Measurements from ENCODE around the gene FAM89B.
A peak's percentile ranks its signal among the peaks of the same experiment; 100 is the strongest.

FAM89B gene

GRCh38 chr11:65538915-65539743 lies 33.2 kb upstream of the FAM89B start:
- DNase-seq (ENCODE audit: low read depth) = no peak

GRCh38 chr11:65539744-65540289 lies 32.5 kb upstream of the FAM89B start:
- no peak for DNase-seq (ENCODE audit: low read depth)

- DNase-seq (ENCODE audit: low read depth) = peak; percentile 88
These were observed 31.8 kb upstream of the FAM89B start for GRCh38 chr11:65540290-65541092.

DNA sequence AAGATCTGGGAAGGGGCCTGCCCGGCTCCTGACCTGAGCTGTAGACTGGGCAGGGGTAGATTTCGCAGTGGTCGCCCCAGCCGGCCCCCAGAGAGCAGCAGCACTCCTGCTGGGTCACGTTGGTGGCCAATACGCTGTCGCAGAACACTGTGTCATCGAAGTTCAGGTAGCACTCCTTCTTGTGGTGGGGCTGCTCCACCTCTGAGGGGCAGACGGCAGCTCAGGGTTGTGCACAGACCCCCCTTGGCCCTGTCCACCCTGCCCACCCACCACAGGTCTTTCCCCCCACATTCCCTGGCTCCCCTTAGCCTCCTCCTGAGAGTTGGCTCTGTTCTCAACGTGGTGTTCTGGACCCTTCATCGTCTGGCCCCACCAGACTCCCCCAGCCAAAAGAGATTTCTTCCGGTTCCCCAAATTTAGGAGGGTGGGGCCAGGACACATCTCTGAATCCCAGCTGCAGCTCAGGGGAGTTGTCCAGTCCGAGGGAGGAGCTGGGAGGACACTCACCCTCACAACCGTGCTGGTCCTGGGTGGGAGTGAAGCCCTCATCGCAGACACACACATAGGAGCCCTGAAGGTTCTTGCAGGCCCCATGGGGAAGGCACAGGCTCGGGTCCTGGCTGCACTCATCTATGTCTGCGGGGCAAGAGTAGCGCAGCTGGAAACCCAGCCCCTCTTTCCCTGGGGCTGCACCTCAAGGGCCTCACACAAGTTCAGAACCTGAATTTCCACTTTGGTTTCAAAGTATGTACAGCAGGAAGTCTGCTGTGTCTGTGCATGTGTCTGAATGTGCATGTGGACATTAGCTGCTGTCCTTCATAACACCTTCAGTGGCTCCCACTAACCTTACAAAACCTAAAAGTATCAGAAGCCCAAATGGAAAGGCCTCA lies 31.0 kb upstream of the FAM89B start:
- no peak for DNase-seq (ENCODE audit: low read depth)

- DNase-seq (ENCODE audit: low read depth) = no peak
These were observed 29.5 kb upstream of the FAM89B start for GRCh38 chr11:65542738-65543390.

GRCh38 chr11:65545853-65546216 lies 26.5 kb upstream of the FAM89B start:
- no peak for DNase-seq (ENCODE audit: low read depth)

GRCh38 chr11:65546217-65546958 lies 25.9 kb upstream of the FAM89B start:
- DNase-seq (ENCODE audit: low read depth) = no peak

DNA sequence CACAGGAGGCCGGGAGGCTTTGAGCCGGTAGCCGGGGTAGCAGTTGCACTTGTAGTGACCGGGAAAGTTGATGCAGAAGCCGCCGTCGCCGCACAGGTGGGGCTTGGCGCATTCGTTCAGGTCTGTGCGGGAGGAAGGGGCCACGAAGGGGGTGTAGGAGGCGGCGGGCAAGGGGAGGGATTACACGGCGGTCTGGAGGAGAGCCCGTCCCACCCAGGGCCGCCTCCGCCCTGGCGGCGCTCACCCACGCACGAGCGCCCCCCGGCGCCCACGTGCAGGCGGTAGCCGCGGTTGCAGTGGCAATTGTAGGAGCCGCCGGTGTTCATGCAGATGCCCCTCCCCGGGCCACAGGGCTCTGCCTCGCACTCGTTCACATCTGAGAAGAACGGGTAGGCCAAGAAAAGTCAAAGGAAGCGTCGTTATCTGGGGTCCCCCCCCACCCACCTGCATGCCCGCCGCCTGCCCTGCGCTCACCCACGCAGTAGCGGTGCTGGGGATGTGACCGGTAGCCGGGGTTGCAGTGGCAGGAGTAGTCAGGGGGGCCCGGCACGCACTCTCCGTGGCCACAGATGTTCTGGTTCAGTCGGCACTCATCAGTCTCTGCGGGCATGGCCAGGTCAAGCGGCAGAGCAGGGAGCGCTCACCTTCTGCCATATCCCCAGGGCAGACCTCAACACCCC lies 24.8 kb upstream of the FAM89B start:
- no peak for DNase-seq (ENCODE audit: low read depth)

GRCh38 chr11:65548395-65548794 lies 23.9 kb upstream of the FAM89B start:
- DNase-seq (ENCODE audit: low read depth) = no peak

- DNase-seq (ENCODE audit: low read depth) = no peak
These were observed 23.2 kb upstream of the FAM89B start for GRCh38 chr11:65549096-65549495.

GRCh38 chr11:65551572-65552387 lies 20.6 kb upstream of the FAM89B start:
- DNase-seq (ENCODE audit: low read depth) = peak; percentile 43

- no peak for DNase-seq (ENCODE audit: low read depth)
These were observed 19.9 kb upstream of the FAM89B start for GRCh38 chr11:65552388-65552951.

DNA sequence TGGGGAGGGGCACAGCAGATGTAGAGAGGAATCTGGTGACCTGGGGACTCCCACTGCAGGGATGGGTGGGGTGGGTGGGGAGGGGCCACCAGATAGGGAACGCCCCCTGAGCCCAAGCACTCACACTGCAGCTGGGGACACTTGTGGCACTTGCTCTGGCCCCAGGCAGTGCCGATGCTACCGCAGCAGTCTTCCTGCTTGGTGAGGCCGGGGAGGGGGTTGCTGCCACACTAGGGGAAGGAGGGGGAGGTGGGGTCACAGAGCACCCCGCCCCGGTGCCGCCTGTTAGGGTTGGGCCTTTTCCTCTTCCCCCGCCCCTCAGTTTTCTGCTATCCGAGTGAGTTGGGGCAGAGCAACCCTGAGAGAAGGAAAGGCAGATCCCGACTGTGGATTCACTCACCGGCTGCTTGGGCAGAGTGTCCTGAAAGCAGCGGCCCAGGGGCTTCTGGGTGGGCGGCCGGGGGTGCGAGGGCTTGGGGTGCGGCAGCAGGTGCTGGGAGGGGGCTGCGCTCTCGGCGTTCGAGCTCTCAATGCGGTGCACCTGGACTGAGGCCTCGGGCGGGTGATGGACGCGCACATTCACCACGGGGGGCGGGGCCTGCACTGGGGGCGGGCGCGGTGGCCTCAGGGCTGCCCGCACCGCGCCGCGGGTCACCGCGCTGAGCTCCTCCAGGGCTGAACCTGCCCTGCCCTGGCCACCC lies 18.9 kb upstream of the FAM89B start:
- no peak for DNase-seq (ENCODE audit: low read depth)

DNA sequence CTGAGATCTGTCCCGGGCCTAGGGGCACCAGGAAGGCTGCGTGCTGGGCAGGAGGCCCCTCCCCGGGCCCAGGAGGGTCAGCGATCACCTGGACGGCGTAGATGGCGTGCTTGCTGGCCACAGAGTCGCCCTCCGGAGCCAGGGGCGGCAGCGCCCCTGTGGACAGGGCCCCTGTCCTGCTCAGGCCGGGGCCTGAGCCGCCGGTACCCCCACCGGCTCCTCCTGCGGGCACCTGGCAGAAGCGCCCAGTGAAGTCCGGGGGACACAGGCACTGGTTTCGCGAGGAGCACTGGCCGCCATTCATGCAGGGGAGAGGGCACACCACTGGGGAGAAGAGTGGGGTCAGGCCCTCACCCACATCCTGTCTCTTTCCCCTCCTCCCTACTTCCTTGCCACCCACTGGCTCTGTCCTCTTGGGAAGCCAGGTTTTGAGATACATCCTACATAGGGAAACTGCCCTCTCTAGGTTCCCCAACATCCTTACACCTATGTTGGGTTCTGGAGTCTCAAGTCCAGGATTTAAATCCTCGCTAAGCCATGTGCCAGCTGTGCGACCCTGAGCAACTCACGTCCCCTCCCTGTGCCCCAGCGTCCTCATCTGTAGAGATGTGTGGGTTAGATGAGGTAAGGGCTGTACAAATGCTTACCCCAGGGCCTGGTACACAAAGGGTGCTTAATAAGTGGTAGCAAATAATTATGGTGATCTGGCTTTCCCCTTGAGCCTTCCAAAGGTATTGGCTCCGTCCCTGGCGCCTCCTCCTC lies 18.1 kb upstream of the FAM89B start:
- no peak for DNase-seq (ENCODE audit: low read depth)

DNA sequence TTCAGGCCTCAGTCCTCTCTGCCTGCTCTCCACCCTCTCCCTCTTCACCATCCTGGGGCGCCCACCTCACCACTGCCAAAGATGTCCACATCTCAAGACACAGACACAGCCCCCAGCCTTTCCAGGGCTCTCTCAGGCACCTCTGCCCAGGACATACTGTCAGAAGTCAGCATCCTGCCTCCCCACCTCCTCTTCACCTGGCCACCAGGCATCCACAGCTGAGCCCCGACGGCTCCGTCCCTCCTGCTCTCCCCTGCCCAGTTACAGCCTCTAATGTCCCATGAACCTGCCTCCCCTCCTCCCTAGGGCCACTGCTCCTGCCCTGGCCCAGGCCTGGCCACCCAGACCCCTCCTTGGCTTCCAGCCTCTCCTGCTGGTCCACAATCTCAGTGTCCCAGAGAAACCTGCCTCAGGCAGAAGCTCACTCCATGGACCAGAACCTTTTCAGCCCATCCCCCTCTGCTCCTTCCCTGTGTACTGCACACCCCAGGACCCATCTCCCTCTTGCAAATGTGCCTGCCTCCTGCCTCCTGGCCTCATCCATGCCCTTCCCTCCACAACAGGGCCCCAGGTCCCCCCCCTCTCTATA lies 17.4 kb upstream of the FAM89B start:
- DNase-seq (ENCODE audit: low read depth) = no peak

DNA sequence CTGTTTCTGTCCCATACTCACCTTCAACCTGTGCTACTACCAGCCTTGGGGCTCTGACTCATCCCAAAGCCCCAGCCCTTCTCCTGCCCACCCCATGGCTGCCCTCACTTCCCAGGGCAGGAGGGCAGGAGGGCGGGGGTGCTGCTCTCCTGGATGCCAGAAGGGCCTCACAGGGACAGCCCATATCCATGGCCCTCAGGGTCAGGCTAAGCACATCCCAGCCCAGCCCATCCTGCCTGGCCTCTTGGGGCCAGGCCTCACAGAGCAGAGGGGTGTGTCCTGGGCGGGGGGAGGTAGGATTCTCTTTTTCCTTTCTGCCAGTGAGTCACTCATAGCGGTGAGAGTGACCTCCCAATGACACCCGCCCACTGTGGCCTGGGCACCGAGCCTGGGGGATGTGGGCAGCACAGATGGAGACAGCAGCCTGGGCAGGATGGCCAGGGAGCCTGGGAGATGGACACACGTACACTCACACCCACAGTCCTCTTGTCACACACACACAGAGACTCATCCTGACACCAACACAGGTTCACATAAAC lies 16.6 kb upstream of the FAM89B start:
- DNase-seq (ENCODE audit: low read depth) = peak; percentile 95
